ENCODE data around the gene SEMA3C.

DNA sequence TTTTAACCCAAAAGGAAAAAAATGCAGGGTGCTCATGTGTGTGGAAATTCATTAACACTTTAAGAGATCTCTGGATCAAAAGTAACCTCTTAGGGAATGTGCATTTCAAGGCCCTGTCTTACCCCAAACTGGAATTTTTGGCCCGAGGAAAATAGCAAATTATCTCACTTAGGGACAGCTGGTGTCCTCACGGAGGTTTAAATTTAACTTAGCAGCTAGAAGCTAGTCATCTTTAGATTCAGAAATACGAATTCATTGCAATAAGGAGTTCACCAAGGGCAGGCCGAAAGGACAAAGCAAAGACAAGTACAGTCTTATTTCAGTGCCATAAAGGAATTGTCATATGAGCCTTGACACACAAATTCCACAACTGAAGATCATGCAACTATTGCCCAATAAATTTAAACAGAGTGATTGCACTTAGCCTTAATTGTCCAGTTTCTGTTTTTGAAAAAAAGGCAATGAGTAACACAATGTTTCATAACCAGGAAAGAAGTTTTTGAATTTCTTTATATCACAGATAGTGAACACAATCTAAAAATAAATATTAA, 22.4 kb upstream of the SEMA3C start:
- TF ChIP-seq, protein P1, sequence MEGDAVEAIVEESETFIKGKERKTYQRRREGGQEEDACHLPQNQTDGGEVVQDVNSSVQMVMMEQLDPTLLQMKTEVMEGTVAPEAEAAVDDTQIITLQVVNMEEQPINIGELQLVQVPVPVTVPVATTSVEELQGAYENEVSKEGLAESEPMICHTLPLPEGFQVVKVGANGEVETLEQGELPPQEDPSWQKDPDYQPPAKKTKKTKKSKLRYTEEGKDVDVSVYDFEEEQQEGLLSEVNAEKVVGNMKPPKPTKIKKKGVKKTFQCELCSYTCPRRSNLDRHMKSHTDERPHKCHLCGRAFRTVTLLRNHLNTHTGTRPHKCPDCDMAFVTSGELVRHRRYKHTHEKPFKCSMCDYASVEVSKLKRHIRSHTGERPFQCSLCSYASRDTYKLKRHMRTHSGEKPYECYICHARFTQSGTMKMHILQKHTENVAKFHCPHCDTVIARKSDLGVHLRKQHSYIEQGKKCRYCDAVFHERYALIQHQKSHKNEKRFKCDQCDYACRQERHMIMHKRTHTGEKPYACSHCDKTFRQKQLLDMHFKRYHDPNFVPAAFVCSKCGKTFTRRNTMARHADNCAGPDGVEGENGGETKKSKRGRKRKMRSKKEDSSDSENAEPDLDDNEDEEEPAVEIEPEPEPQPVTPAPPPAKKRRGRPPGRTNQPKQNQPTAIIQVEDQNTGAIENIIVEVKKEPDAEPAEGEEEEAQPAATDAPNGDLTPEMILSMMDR (conservative IDR thresholded peaks at IDR 0.05 in 1 of 2, IDR thresholded peaks at IDR 0.05 in 1 of 2; ENCODE audit: low read depth in 1 of 2, low read length in 2 of 2): no peak
- no peak for TF ChIP-seq EZH2 (IDR thresholded peaks at IDR 0.05; ENCODE audit: low read length, missing control alignments)
